ENCODE data around the gene ZCWPW1. TPM values are rescaled to one million over a fixed set of nuclear protein-coding genes. Genes with fewer than 3 reads are reported as not detected.

Gene ZCWPW1
- total and polyA plus RNA-seq, 5 donors: 3.5 to 5.3 (median 4.6) TPM

GRCh38 chr7:100469227-100470044, 40.9 kb upstream of the ZCWPW1 start:
- no peaks in the 10 kb centered on the region for H3K27me3 ChIP-seq (ENCODE audit: control insufficient read depth, insufficient read depth)
- peak overlapping the region; percentile 68 for H3K27ac ChIP-seq (ENCODE audit: low read length)
- no peaks in the 10 kb centered on the region for H3K9me3 ChIP-seq (ENCODE audit: control insufficient read depth, low read length)
- peak; percentile 86 to 96 (median 95) for DNase-seq
- intact Hi-C loops (cut with DNase I): loop anchor here (5.0 to 10.0 kb wide), 4 partner anchors 88 to 225 kb away; partner anchors contain the start of gene GIGYF1 (in 2 of the 4)
- ATAC-seq: peak; percentile 69 to 73
- 28% methylated on average over 13 of the region's 13 CpGs for WGBS
- H3K4me3 ChIP-seq (ENCODE audit: low read length): no peak overlapping the region
- H3K4me1 ChIP-seq (ENCODE audit: control insufficient read depth, insufficient read depth, low read length): peaks cover 12% of the 10 kb centered on the region

GRCh38 chr7:100467638-100468373, 39.3 kb upstream of the ZCWPW1 start:
- no peak overlapping the region for H3K4me3 ChIP-seq (ENCODE audit: low read length)
- WGBS: 50% methylated on average over 22 of the region's 22 CpGs
- H3K27ac ChIP-seq (ENCODE audit: low read length): peak overlapping the region; percentile 22
- peak in 2 of 3 donors; percentile 73 to 80 for DNase-seq
- intact Hi-C loops (cut with DNase I): loop anchor here (5.0 to 10.0 kb wide), 4 partner anchors 89 to 227 kb away; partner anchors contain the start of gene GIGYF1 (in 2 of the 4)
- no peak for ATAC-seq
- H3K4me1 ChIP-seq (ENCODE audit: control insufficient read depth, insufficient read depth, low read length): peaks cover 8% of the 10 kb centered on the region
- no peaks in the 10 kb centered on the region for H3K9me3 ChIP-seq (ENCODE audit: control insufficient read depth, low read length)
- no peaks in the 10 kb centered on the region for H3K27me3 ChIP-seq (ENCODE audit: control insufficient read depth, insufficient read depth)

GRCh38 chr7:100466653-100467605, 38.4 kb upstream of the ZCWPW1 start:
- DNase-seq: peak in 1 of 3 donors; percentile 56
- Histone ChIP-seq H3K4me1 (ENCODE audit: control insufficient read depth, insufficient read depth, low read length) (peaks cover 3% of the 10 kb centered on the region), H3K4me3 (ENCODE audit: low read length) (no peak overlapping the region), H3K27ac (ENCODE audit: low read length) (no peak overlapping the region), H3K27me3 (ENCODE audit: control insufficient read depth, insufficient read depth) (no peaks in the 10 kb centered on the region), H3K9me3 (ENCODE audit: control insufficient read depth, low read length) (no peaks in the 10 kb centered on the region)
- peak; percentile 2 to 5 for ATAC-seq
- intact Hi-C loops (cut with DNase I): loop anchor here (5.0 to 10.0 kb wide), 4 partner anchors 90 to 228 kb away; partner anchors contain the start of gene GIGYF1 (in 2 of the 4)
- 65% methylated on average over 32 of the region's 32 CpGs for WGBS

DNA sequence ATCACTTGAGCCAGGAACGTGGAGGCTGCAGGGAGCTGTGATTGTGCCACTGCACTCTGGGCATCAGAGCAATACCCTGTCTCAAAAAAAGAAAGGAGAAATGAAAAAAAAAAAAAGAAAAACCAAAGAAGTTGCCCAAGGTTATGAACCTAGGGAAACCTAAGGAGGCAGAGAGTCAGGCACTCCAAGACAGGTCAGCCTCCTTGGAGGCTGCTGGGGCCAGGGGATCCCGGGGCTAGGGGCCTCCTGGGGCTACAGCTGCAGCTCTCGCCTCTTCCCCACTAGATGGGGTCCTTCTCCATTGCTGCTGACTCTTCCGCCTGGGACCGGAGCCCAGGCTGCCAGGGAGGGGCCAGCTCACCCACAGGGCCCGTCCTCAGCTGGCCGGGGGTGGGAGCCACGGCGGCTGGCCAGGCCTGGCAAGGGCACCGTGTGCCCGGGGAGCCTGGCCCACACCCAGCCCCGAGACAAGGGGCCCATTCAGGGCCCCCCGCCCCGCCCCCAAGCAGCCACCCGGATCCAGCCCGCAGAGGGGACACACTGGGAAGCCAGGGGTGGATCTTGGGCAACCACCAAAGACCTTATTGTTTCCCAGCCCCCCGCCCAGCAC, 37.3 kb upstream of the ZCWPW1 start:
- H3K27ac ChIP-seq (ENCODE audit: low read length): peak overlapping the region; percentile 69
- no peak overlapping the region for H3K4me3 ChIP-seq (ENCODE audit: low read length)
- no peaks in the 10 kb centered on the region for H3K27me3 ChIP-seq (ENCODE audit: control insufficient read depth, insufficient read depth)
- H3K9me3 ChIP-seq (ENCODE audit: control insufficient read depth, low read length): no peaks in the 10 kb centered on the region
- ATAC-seq: peak; percentile 86 to 89
- H3K4me1 ChIP-seq (ENCODE audit: control insufficient read depth, insufficient read depth, low read length): peaks cover 3% of the 10 kb centered on the region
- WGBS: 7% methylated on average over 17 of the region's 17 CpGs
- peak; percentile 82 to 94 (median 93) for DNase-seq
- intact Hi-C loops (cut with DNase I): loop anchor here (5.0 to 10.0 kb wide), 4 partner anchors 91 to 229 kb away; partner anchors contain the start of gene GIGYF1 (in 2 of the 4)

GRCh38 chr7:100465299-100465698, 36.8 kb upstream of the ZCWPW1 start:
- no peak overlapping the region for H3K4me3 ChIP-seq (ENCODE audit: low read length)
- H3K9me3 ChIP-seq (ENCODE audit: control insufficient read depth, low read length): no peaks in the 10 kb centered on the region
- intact Hi-C loops (cut with DNase I): loop anchor here (5.0 to 10.0 kb wide), 4 partner anchors 92 to 230 kb away; partner anchors contain the start of gene GIGYF1 (in 2 of the 4)
- DNase-seq (peak in 1 of 3 donors; percentile 49), ATAC-seq (no peak)
- no peak overlapping the region for H3K27ac ChIP-seq (ENCODE audit: low read length)
- H3K4me1 ChIP-seq (ENCODE audit: control insufficient read depth, insufficient read depth, low read length): peaks cover 3% of the 10 kb centered on the region
- no peaks in the 10 kb centered on the region for H3K27me3 ChIP-seq (ENCODE audit: control insufficient read depth, insufficient read depth)
- WGBS: 65% methylated on average over 8 of the region's 8 CpGs

GRCh38 chr7:100464791-100465190, 36.3 kb upstream of the ZCWPW1 start:
- Histone ChIP-seq H3K4me3 (ENCODE audit: low read length) (no peak overlapping the region), H3K27ac (ENCODE audit: low read length) (no peak overlapping the region), H3K9me3 (ENCODE audit: control insufficient read depth, low read length) (no peaks in the 10 kb centered on the region), H3K27me3 (ENCODE audit: control insufficient read depth, insufficient read depth) (no peaks in the 10 kb centered on the region), H3K4me1 (ENCODE audit: control insufficient read depth, insufficient read depth, low read length) (peaks cover 3% of the 10 kb centered on the region)
- DNase-seq (no peak), ATAC-seq (no peak)
- intact Hi-C loops (cut with DNase I): loop anchor here (5.0 to 10.0 kb wide), 4 partner anchors 93 to 230 kb away; partner anchors contain the start of gene GIGYF1 (in 2 of the 4)
- 92% methylated on average over 2 of the region's 2 CpGs for WGBS

DNA sequence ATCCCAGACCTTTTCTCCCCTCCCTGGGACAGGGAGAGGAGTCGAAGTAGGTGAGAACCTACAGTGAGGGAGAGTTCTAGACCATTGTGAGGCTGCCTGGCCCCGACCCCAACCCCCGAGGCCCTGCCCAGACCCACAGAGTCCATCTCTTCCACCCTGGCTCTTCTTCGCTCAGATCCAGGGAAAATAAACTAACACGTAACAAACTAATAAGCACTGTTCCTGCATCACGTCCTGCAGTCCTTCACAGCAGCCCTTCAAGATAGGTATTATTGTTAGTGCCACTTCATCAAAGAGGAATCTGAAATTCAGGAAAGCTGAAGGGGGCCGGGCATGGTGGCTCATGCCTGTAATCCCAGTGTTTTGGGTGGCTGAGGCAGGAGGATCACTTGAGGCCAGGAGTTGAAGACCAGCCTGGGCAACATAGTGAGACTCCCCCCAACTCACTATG, 35.7 kb upstream of the ZCWPW1 start, which contains the start of gene SPACDR:
Gene SPACDR, minus strand, starts transcription at position 51 of the 451 bp plus-strand sequence. CDS start 235 bp downstream, outside the sequence.
- intact Hi-C loops (cut with DNase I): loop anchor here in 3 of 4 donors (10.0 kb wide), 2 partner anchors 221 to 231 kb away; partner anchors contain the start of gene GIGYF1 (in 2 of the 3)

GRCh38 chr7:100457033-100457432, 28.5 kb upstream of the ZCWPW1 start:
- no peak overlapping the region for H3K4me3 ChIP-seq (ENCODE audit: low read length)
- no peaks in the 10 kb centered on the region for H3K27me3 ChIP-seq (ENCODE audit: control insufficient read depth, insufficient read depth)
- intact Hi-C loops (cut with DNase I): no loop called here
- DNase-seq (no peak), ATAC-seq (no peak)
- H3K4me1 ChIP-seq (ENCODE audit: control insufficient read depth, insufficient read depth, low read length): no peaks in the 10 kb centered on the region
- no peaks in the 10 kb centered on the region for H3K9me3 ChIP-seq (ENCODE audit: control insufficient read depth, low read length)
- WGBS: 95% methylated on average over 6 of the region's 6 CpGs
- no peak overlapping the region for H3K27ac ChIP-seq (ENCODE audit: low read length)

More for the DNA sequence above, 35.7 kb upstream of the ZCWPW1 start, which contains the start of gene SPACDR:
- Histone ChIP-seq H3K4me1 (ENCODE audit: control insufficient read depth, insufficient read depth, low read length) (no peaks in the 10 kb centered on the region), H3K27ac (ENCODE audit: low read length) (no peak within 1 kb of the TSS), H3K4me3 (ENCODE audit: low read length) (no peak within 1 kb of the TSS), H3K27me3 (ENCODE audit: control insufficient read depth, insufficient read depth) (no peaks in the 10 kb centered on the region), H3K9me3 (ENCODE audit: control insufficient read depth, low read length) (no peaks in the 10 kb centered on the region)
- DNase-seq: no peak
- no peak for ATAC-seq
- 80% methylated on average over 7 of the region's 7 CpGs for WGBS

GRCh38 chr7:100456562-100456961, 28.1 kb upstream of the ZCWPW1 start:
- DNase-seq: peak in 1 of 3 donors; percentile 32
- 88% methylated on average over 14 of the region's 14 CpGs for WGBS

More at GRCh38 chr7:100456562-100456961, 28.1 kb upstream of the ZCWPW1 start:
- intact Hi-C loops (cut with DNase I): no loop called here
- peak; percentile 8 to 12 for ATAC-seq
- no peak overlapping the region for H3K4me3 ChIP-seq (ENCODE audit: low read length)
- H3K9me3 ChIP-seq (ENCODE audit: control insufficient read depth, low read length): no peaks in the 10 kb centered on the region
- no peaks in the 10 kb centered on the region for H3K4me1 ChIP-seq (ENCODE audit: control insufficient read depth, insufficient read depth, low read length)
- H3K27ac ChIP-seq (ENCODE audit: low read length): no peak overlapping the region
- no peaks in the 10 kb centered on the region for H3K27me3 ChIP-seq (ENCODE audit: control insufficient read depth, insufficient read depth)

Data from right cardiac atrium (tissue), 5 donors.